ENCODE measurements around the gene OR7E24.

OR7E24 gene

DNA sequence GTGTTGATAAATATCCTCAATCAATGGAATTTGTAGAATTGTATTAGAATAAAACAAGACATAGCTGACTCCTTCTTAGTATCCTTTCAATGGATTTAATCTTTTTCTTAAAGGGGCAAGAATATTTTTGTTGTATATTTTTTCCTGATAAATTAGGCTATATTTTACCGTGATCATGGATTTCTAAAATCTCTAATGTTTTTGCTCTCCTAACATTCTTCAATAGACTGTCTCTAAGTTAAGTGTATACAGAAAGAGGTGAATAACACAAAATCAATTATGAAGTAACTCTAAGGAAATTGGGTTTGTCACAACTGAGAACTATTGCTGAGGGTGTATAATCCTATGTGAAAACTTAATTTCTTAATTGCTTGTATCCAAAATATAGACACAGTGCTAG is at the start of gene OR7E24:
OR7E24 (plus strand) TSS at position 301 of the 400 bp plus-strand sequence. CDS start 114 bp downstream, outside the sequence.
- no peak for DNase-seq

DNA sequence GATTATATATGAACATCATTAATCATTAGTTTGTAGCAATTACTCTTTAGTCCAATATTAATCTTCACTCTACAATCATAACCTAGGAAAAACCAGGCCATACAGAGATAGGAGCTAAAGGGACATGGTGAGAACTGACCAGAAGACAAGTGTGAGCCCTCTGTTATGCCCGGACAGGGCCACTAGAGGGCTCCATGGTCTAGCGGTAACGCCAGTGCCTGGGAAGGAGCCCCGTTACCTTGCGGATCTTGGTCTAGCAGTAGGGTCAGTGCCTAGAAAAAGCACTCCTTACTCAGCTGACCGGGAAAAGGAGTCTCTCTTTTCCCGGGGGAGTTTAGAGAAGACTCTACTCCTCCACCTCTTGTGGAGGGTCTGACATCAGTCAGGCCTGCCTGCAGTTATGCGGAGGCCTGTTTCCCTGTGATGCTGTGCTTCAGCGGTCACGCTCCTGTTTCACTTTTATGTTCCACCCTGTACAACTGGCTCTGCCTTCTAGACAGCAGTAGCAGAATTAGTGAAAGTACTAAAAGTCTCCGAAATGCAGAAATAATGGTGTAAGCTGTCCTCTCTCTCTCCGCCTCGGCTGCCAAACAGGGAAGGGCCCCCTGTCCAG is 45.1 kb upstream of the OR7E24 start:
- DNase-seq: peak; percentile 72 to 76

DNA sequence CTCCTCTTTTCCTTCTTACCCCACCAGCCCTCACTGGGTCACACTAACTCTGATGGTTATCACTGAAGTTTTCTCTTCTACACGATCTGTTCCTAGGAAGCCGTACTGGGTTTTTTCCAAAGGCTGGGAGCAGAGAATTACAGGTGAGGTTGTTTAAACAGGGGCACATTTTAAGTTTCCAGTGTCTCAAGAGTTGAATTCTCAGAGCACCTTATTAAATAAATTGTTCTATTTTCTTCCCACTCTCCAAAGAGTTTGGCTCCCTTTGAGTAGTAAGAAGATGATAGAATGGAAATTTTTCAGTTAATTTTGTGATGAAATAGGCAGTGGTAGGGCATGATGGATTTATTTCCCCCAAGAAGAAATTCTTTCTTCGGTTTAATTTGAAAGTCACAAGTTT is 31.2 kb upstream of the OR7E24 start, which contains the start of gene OR7D4:
OR7D4 (minus strand) TSS at position 101 of the 400 bp plus-strand sequence. CDS start 4,752 bp downstream, outside the sequence.
- DNase-seq: no peak

DNA sequence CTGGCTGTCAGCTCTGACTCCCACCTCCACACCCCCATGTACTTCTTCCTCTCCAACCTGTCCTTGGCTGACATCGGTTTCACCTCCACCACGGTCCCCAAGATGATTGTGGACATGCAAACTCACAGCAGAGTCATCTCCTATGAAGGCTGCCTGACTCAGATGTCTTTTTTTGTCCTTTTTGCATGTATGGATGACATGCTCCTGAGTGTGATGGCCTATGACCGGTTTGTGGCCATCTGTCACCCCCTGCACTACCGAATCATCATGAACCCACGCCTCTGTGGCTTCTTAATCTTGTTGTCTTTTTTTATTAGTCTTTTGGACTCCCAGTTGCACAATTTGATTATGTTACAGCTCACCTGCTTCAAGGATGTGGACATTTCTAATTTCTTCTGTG is 506 bp downstream of the OR7E24 start:
- no peak for DNase-seq

DNA sequence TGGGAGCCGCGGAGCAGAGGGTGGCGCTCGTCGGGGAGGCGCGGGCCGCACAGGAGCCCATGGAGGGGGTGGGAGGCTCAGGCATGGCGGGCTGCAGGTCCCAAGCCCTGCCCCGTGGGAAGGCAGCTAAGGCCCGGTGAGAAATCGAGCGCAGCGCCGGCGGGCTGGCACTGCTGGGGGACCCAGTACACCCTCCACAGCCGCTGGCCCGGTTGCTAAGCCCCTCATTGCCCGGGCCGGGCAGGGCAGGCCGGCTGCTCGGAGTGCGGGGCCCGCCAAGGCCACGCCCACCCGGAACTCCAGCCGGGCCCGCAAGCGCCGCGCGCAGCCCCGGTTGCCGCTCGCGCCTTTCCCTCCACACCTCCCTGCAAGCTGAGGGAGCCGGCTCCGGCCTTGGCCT is 32.8 kb downstream of the OR7E24 start:
- DNase-seq: peak; percentile 44 to 64

DNA sequence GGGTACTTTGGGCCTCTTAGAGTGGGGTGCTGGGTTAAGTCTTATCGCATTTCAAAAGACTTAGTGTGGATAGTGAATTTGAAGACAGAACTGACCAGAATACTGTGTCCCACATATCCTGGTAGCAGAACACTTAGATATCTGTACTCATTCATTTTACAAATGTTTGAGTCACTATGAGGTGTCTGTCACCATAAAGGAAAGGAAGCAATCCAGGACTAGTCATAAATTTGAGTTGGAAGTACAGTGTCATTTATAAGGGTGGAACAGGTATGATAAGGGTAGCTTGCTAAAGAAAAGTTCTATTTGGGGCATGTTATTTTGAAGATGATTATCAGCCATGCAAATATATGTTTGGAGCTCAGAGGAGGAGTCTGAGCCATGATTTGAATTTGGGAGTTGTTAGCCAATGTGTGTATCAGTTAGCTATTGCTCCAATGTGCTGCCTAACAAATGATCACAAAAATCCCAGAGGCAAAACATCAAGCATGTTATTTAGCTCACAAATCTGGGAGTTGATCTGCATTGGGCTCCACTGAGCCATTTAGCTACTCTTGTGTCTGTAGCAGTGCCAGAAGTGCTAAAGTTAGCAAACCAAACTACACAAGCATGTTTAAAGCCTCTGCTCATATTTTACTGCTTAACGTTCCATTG is 38.6 kb downstream of the OR7E24 start:
- DNase-seq: no peak

DNA sequence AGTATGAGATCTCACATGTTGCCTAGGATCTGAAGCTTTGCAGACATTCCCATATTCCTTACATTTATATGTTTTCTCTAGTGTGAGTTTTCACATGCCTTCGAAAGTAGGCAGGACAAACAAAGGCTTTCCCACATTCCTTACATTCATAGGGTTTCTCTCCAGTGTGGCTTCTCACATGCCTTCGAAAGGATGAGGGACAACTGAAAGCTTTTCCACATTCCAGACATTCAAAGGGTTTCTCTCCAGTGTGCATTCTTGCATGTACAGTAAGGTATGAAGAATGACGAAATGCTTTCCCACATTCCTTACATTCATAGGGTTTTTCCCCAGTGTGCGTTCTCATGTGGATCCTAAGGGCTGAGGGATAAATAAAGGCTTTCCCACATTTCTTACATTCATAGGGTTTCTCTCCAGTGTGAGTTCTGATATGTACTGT is 44.7 kb downstream of the OR7E24 start:
- DNase-seq: no peak

DNA sequence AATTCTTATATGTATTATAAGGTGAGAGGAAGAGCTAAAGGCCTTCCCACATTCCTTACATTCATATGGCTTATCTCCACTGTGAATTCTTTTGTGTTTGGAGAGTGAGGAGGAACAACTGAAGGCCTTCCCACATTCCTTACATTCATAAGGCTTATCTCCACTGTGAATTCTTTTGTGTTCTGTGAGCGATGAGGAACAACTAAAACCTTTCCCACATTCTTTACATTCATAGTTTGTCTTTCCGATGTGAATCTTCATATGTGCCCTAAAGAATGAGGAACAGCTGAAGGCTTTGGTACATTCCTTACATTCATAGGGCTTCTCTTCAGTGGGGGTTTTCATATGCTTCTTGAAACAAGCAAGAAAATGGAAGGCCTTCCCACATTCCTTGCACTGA is 45.6 kb downstream of the OR7E24 start:
- no peak for DNase-seq
